ENCODE results near the gene TRPM1.

DNA sequence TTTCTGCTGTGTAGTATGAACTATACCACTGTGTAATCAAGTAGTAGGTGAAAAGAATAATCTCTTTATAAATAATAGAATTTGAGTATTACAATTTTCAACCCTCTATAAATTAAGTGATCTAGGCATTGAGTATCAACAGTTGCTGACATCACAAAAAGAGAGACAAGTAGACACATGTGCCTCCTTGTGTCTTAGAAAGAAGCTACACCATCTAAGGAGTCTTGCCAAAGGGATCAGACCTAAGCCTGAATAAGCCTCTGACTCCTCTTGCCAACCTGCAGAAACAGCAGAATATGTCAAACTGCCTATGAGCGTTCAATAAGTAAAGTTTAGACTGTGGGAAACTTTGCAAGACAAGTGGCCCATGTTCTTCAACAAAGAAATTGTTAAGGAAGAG lies 104.3 kb downstream of the TRPM1 start:
- TF ChIP-seq TAF1 (IDR thresholded peaks at IDR 0.05; ENCODE audit: borderline replicate concordance, low read depth, low read length) (no peak), POLR2A (IDR thresholded peaks at IDR 0.05; ENCODE audit: low read depth, low read length) (no peak)
